ENCODE results near the gene KRT33A. TPM values are rescaled to one million over a fixed set of nuclear protein-coding genes. Genes with fewer than 3 reads are reported as not detected.

KRT33A gene
- total and polyA plus RNA-seq, 2 of the 8 experiments (the other 6 are each of a cell fraction or from before 2014, with no cell fraction given): not detected

GRCh38 chr17:41333836-41334235, 16.8 kb downstream of the KRT33A start (continued):
- TF ChIP-seq, protein P1, sequence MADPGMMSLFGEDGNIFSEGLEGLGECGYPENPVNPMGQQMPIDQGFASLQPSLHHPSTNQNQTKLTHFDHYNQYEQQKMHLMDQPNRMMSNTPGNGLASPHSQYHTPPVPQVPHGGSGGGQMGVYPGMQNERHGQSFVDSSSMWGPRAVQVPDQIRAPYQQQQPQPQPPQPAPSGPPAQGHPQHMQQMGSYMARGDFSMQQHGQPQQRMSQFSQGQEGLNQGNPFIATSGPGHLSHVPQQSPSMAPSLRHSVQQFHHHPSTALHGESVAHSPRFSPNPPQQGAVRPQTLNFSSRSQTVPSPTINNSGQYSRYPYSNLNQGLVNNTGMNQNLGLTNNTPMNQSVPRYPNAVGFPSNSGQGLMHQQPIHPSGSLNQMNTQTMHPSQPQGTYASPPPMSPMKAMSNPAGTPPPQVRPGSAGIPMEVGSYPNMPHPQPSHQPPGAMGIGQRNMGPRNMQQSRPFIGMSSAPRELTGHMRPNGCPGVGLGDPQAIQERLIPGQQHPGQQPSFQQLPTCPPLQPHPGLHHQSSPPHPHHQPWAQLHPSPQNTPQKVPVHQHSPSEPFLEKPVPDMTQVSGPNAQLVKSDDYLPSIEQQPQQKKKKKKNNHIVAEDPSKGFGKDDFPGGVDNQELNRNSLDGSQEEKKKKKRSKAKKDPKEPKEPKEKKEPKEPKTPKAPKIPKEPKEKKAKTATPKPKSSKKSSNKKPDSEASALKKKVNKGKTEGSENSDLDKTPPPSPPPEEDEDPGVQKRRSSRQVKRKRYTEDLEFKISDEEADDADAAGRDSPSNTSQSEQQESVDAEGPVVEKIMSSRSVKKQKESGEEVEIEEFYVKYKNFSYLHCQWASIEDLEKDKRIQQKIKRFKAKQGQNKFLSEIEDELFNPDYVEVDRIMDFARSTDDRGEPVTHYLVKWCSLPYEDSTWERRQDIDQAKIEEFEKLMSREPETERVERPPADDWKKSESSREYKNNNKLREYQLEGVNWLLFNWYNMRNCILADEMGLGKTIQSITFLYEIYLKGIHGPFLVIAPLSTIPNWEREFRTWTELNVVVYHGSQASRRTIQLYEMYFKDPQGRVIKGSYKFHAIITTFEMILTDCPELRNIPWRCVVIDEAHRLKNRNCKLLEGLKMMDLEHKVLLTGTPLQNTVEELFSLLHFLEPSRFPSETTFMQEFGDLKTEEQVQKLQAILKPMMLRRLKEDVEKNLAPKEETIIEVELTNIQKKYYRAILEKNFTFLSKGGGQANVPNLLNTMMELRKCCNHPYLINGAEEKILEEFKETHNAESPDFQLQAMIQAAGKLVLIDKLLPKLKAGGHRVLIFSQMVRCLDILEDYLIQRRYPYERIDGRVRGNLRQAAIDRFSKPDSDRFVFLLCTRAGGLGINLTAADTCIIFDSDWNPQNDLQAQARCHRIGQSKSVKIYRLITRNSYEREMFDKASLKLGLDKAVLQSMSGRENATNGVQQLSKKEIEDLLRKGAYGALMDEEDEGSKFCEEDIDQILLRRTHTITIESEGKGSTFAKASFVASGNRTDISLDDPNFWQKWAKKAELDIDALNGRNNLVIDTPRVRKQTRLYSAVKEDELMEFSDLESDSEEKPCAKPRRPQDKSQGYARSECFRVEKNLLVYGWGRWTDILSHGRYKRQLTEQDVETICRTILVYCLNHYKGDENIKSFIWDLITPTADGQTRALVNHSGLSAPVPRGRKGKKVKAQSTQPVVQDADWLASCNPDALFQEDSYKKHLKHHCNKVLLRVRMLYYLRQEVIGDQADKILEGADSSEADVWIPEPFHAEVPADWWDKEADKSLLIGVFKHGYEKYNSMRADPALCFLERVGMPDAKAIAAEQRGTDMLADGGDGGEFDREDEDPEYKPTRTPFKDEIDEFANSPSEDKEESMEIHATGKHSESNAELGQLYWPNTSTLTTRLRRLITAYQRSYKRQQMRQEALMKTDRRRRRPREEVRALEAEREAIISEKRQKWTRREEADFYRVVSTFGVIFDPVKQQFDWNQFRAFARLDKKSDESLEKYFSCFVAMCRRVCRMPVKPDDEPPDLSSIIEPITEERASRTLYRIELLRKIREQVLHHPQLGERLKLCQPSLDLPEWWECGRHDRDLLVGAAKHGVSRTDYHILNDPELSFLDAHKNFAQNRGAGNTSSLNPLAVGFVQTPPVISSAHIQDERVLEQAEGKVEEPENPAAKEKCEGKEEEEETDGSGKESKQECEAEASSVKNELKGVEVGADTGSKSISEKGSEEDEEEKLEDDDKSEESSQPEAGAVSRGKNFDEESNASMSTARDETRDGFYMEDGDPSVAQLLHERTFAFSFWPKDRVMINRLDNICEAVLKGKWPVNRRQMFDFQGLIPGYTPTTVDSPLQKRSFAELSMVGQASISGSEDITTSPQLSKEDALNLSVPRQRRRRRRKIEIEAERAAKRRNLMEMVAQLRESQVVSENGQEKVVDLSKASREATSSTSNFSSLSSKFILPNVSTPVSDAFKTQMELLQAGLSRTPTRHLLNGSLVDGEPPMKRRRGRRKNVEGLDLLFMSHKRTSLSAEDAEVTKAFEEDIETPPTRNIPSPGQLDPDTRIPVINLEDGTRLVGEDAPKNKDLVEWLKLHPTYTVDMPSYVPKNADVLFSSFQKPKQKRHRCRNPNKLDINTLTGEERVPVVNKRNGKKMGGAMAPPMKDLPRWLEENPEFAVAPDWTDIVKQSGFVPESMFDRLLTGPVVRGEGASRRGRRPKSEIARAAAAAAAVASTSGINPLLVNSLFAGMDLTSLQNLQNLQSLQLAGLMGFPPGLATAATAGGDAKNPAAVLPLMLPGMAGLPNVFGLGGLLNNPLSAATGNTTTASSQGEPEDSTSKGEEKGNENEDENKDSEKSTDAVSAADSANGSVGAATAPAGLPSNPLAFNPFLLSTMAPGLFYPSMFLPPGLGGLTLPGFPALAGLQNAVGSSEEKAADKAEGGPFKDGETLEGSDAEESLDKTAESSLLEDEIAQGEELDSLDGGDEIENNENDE (IDR thresholded peaks at IDR 0.05; ENCODE audit: insufficient replicate concordance, low read length): no peak
- TF ChIP-seq TBP (IDR thresholded peaks at IDR 0.05; ENCODE audit: low read depth, low read length) (no peak), KDM1A (IDR thresholded peaks at IDR 0.05; ENCODE audit: borderline replicate concordance, low read length) (no peak), CTBP2 (IDR thresholded peaks at IDR 0.05; ENCODE audit: borderline replicate concordance, insufficient read depth, insufficient read length, low read length) (no peak), BCL11A (IDR thresholded peaks at IDR 0.05; ENCODE audit: low read depth in 2 of 2, low read length in 2 of 2) (no peak), SUZ12 (IDR thresholded peaks at IDR 0.05; ENCODE audit: low read length) (no peak)

All from H1 (cell line).